HepG2 (cell line): ENCODE measurements around the gene PTPRC. TPM values are rescaled to one million over a fixed set of nuclear protein-coding genes. Genes with fewer than 3 reads are reported as not detected.

Experiments
- ATAC-seq: fragments of 200-7000 bp; cut with Tn5 transposase; 3 replicates; pipeline ENCODE4 v1.9.1; 2020; ENCODE audit warnings: mild to moderate bottlenecking, moderate library complexity
- BruUV-seq: library from RNA; stranded (reverse); fragments of 400-500 nt; replicated peaks from 2 replicates; lab custom pipeline; 2021; lab: Mats Ljungman, UMichigan
- CTCF ChIA-PET: fragments of 300-600 bp; formaldehyde crosslinking; extraction: SDS; loops from one replicate; lab custom pipeline; 2021; ENCODE audit warnings: low total read pairs, inconsistent platforms, low intra/inter-chr PET ratio; lab: Yijun Ruan, JAX
- POLR2A ChIA-PET: fragments of 350-600 bp; sonication (Branson Sonifier 250); formaldehyde crosslinking; loops from one replicate; lab custom pipeline; 2020; ENCODE audit warnings: antibody characterized with exemption, inconsistent platforms; lab: Yijun Ruan, JAX
- DNase-seq: peaks from one replicate; pipeline ENCODE4 v3.0.0-alpha.2; 2015; ENCODE audit warnings: low spot score
- FAIRE-seq: peaks from 3 replicates; lab custom pipeline; 2011; peaks lifted over from hg19 to GRCh38; lab: Jason Lieb, UNC
- H2AFZ ChIP-seq: one replicate; pipeline ENCODE4 v1.6.1; 2011; ENCODE audit warnings: low read length, inconsistent platforms
- H3K27ac ChIP-seq: fragments of 300-600 bp; 3 replicates; pipeline ENCODE4 v1.8.0; 2011; ENCODE audit warnings: mixed run types, mild to moderate bottlenecking, mixed read lengths, low read length, inconsistent platforms; ENCODE audit not compliant: insufficient read depth; ENCODE audit errors: extremely low read length
- H3K27me3 ChIP-seq, 2 experiments: fragments of 200-600 bp in 1 of 2; 2 replicates in 1 of 2; 3 replicates in 1 of 2; pipeline versions ENCODE4 v1.6.0 to v1.8.0; 2011; ENCODE audit warnings: low read length in 2 of 2, mild to moderate bottlenecking in 2 of 2, moderate library complexity in 2 of 2, inconsistent platforms in 1 of 2; ENCODE audit not compliant: insufficient read depth in 2 of 2, control insufficient read depth in 1 of 2
- H3K36me3 ChIP-seq, 2 experiments: fragments of 200-600 bp in 1 of 2; replicated peaks in 1 of 2; 2 replicates in 1 of 2; 3 replicates in 1 of 2; pipeline versions ENCODE4 v1.5.1 to v1.8.0; 2011; ENCODE audit warnings: low read length in 2 of 2, inconsistent platforms in 1 of 2; ENCODE audit not compliant: insufficient read depth in 2 of 2, control insufficient read depth in 1 of 2
- H3K4me1 ChIP-seq: 2 replicates; pipeline ENCODE4 v1.5.1; 2012; ENCODE audit warnings: low read length, inconsistent platforms; ENCODE audit not compliant: insufficient read depth
- H3K4me2 ChIP-seq: 2 replicates; pipeline ENCODE4 v1.6.0; 2011; ENCODE audit warnings: low read depth, low read length, inconsistent platforms
- H3K4me3 ChIP-seq, 3 experiments: fragments of 200-600 bp in 1 of 3; sonication (generic), shearing (Covaris generic) in 1 of 3; replicated peaks in 1 of 3; 2 replicates each; pipeline ENCODE4 v1.5.1; 2011 to 2016; ENCODE audit warnings: low read length in 3 of 3, inconsistent platforms in 2 of 3, low read depth in 2 of 3, mild to moderate bottlenecking in 2 of 3, control low read depth in 1 of 3, mixed read lengths in 1 of 3; ENCODE audit not compliant: insufficient read depth in 1 of 3
- H3K79me2 ChIP-seq: one replicate; pipeline ENCODE4 v1.6.1; 2011; ENCODE audit warnings: low read length, inconsistent platforms; ENCODE audit not compliant: insufficient read depth
- H3K9ac ChIP-seq: 2 replicates; pipeline ENCODE4 v1.6.0; 2011; ENCODE audit warnings: mild to moderate bottlenecking, low read depth, low read length, inconsistent platforms; ENCODE audit not compliant: insufficient read depth
- H3K9me3 ChIP-seq: 2 replicates; pipeline ENCODE4 v1.5.1; 2012; ENCODE audit warnings: mild to moderate bottlenecking, low read length
- H4K20me1 ChIP-seq: 2 replicates; pipeline ENCODE4 v1.6.0; 2011; ENCODE audit warnings: inconsistent platforms, mild to moderate bottlenecking, low read length, moderate library complexity; ENCODE audit not compliant: insufficient read depth
- IRF2 ChIP-seq: IDR thresholded peaks from 2 replicates; pipeline ENCODE4 v1.6.1; 2018; ENCODE audit warnings: missing genetic modification reagents, missing compliant biosample characterization
- KDM2A ChIP-seq: sonication (generic); formaldehyde crosslinking; IDR thresholded peaks from 2 replicates; pipeline ENCODE4 v1.4.0; 2020; ENCODE audit warnings: low read depth, missing genetic modification reagents, borderline replicate concordance
- MYNN ChIP-seq: sonication (generic); formaldehyde crosslinking; IDR thresholded peaks from 2 replicates; pipeline ENCODE4 v1.4.0; 2020; ENCODE audit warnings: mild to moderate bottlenecking, low read depth, missing genetic modification reagents
- SP5 ChIP-seq: IDR thresholded peaks from 2 replicates; pipeline ENCODE4 v1.6.1; 2016; ENCODE audit warnings: low read depth, borderline replicate concordance
- ZNF660 ChIP-seq: sonication (generic); formaldehyde crosslinking; IDR thresholded peaks from 2 replicates; pipeline ENCODE4 v1.5.1; 2020; ENCODE audit warnings: mild to moderate bottlenecking, low read depth, missing genetic modification reagents, borderline replicate concordance
- ZNF7 ChIP-seq: IDR thresholded peaks from 2 replicates; pipeline ENCODE4 v1.6.1; 2016; ENCODE audit warnings: missing biosample characterization, missing genetic modification reagents
- WGBS: methylation state at CpG from one replicate; pipeline ENCODE4 v1.1.6; 2017; ENCODE audit warnings: low lambda C conversion rate; 5-methylcytosine and 5-hydroxymethylcytosine counted together
- in situ Hi-C: cut with HindIII; loops from 2 replicates; pipeline ENCODE4 v1.10.0; 2017; ENCODE audit warnings: low pct_unique_long_range_greater_than_20kb; ENCODE audit not compliant: extremely low pct_ligation_motif_present
- intact Hi-C: fragments of 100-400 bp; cut with micrococcal nuclease; formaldehyde crosslinking; loops from one replicate; pipeline ENCODE4 v1.10.0; 2022; ENCODE audit not compliant: unreplicated experiment
- polyA plus RNA-seq, 8 experiments: library from polyadenylated mRNA; depleted of rRNA in 3 of 8; stranded (reverse) in 7 of 8; unstranded in 1 of 8; fragments of >200 nt; fragmentation: Illumina TruSeq in 4 of 8; extraction: Trizol in 4 of 8; gene quantifications; 2 replicates each; pipeline versions ENCODE4 v1.2.1 to v1.2.3, GENCODE V29; 2011 to 2016; ENCODE audit warnings: low read depth in 4 of 8, missing spikeins in 1 of 8, mixed read lengths in 1 of 8; ENCODE audit not compliant: insufficient read depth in 1 of 8
- total RNA-seq, 5 experiments: library from RNA; depleted of rRNA; stranded (reverse); fragments of >200 nt; fragmentation: Illumina TruSeq; extraction: Trizol; gene quantifications; 2 replicates each; pipeline ENCODE4 v1.2.3, GENCODE V29; 2016; ENCODE audit warnings: low read depth in 1 of 5
- TF ChIP-seq, protein P1 (sequence below): sonication (generic); formaldehyde crosslinking; IDR thresholded peaks from 2 replicates; pipeline ENCODE4 v1.4.0; 2020; ENCODE audit warnings: missing genetic modification reagents
- TF ChIP-seq, protein P2 (sequence below): IDR thresholded peaks from 2 replicates; pipeline ENCODE4 v1.6.1; 2016; ENCODE audit warnings: control low read depth

PTPRC gene
- total and polyA plus RNA-seq, 2 of the 13 experiments (the other 11 are each of a cell fraction or from before 2014, with no cell fraction given) = not detected

DNA sequence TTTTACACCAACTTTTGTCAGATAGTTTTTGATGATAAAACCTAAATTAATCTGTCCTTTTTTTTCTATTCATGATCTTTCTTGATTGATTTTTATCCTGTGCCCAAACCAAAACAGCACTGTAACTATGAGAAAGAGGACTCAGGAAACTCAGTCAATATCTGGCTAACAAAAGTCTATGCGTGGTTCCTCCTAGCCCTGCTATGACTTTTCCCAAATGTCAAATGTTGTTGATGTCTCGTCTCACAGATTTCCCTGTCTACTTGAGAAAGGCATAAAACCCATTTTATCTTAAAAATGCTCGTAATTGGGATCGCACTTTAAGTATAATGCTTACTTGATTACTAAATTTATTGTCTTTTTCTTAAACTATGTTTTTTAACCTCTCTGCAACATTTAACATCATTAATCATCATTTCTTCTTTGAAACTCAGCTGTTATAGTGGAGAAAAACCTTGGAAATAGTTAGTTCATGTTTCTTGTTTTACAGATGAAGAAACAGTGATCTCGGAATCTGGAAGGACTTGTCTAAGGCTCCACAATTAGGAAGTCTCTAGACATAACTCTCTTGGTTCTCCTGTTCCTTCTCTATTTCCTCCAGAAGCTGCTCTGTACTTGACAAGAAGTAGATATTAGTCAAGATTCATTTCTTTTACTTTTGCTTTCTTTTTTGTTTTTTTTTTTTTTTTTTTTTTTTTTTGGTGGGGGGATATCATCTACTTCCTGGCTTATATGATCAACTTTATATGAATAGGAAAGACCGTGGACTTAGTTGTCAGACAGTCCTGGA, 26.2 kb upstream of the PTPRC start:
- Histone ChIP-seq H3K4me2 (no peak overlapping the region), H3K4me1 (no peaks in the 10 kb centered on the region), H3K79me2 (no peaks in the 10 kb centered on the region), H4K20me1 (no peaks in the 10 kb centered on the region), H2AFZ (no peak overlapping the region), H3K4me3 (no peak overlapping the region), H3K27me3 (no peaks in the 10 kb centered on the region; a peak in 1 of 5 replicates), H3K36me3 (no peaks in the 10 kb centered on the region), H3K9me3 (no peaks in the 10 kb centered on the region), H3K9ac (no peak overlapping the region), H3K27ac (no peak overlapping the region)
- BruUV-seq = no TSS peak
- intact Hi-C loops = no loop called here
- CTCF ChIA-PET = no interaction called here
- TF ChIP-seq ZNF7 = no peak
- no peak for TF ChIP-seq IRF2 (CRISPR knock-in tag)
- TF ChIP-seq, protein P1, sequence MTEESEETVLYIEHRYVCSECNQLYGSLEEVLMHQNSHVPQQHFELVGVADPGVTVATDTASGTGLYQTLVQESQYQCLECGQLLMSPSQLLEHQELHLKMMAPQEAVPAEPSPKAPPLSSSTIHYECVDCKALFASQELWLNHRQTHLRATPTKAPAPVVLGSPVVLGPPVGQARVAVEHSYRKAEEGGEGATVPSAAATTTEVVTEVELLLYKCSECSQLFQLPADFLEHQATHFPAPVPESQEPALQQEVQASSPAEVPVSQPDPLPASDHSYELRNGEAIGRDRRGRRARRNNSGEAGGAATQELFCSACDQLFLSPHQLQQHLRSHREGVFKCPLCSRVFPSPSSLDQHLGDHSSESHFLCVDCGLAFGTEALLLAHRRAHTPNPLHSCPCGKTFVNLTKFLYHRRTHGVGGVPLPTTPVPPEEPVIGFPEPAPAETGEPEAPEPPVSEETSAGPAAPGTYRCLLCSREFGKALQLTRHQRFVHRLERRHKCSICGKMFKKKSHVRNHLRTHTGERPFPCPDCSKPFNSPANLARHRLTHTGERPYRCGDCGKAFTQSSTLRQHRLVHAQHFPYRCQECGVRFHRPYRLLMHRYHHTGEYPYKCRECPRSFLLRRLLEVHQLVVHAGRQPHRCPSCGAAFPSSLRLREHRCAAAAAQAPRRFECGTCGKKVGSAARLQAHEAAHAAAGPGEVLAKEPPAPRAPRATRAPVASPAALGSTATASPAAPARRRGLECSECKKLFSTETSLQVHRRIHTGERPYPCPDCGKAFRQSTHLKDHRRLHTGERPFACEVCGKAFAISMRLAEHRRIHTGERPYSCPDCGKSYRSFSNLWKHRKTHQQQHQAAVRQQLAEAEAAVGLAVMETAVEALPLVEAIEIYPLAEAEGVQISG = no peak
- no peak for TF ChIP-seq MYNN (CRISPR knock-in tag)
- TF ChIP-seq, protein P2, sequence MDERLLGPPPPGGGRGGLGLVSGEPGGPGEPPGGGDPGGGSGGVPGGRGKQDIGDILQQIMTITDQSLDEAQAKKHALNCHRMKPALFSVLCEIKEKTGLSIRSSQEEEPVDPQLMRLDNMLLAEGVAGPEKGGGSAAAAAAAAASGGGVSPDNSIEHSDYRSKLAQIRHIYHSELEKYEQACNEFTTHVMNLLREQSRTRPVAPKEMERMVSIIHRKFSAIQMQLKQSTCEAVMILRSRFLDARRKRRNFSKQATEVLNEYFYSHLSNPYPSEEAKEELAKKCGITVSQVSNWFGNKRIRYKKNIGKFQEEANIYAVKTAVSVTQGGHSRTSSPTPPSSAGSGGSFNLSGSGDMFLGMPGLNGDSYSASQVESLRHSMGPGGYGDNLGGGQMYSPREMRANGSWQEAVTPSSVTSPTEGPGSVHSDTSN (CRISPR knock-in tag) = no peak
- no peak for TF ChIP-seq KDM2A
- no peak for TF ChIP-seq SP5 (CRISPR knock-in tag)
- TF ChIP-seq ZNF660 (CRISPR knock-in tag) = no peak
- POLR2A ChIA-PET = no interaction called here
- DNase-seq (no peak), FAIRE-seq (no peak), ATAC-seq (no peak)
- 16% methylated on average over 6 of the region's 6 CpGs for WGBS
- in situ Hi-C loops = no loop called here
